ENCODE results near the gene MKKS. TPM values are rescaled to one million over a fixed set of nuclear protein-coding genes. Genes with fewer than 3 reads are reported as not detected.

The MKKS gene
- total and polyA plus RNA-seq, 2 of the 13 experiments (the other 11 are each of a cell fraction or from before 2014, with no cell fraction given), result 26.7 to 34.5 TPM

DNA sequence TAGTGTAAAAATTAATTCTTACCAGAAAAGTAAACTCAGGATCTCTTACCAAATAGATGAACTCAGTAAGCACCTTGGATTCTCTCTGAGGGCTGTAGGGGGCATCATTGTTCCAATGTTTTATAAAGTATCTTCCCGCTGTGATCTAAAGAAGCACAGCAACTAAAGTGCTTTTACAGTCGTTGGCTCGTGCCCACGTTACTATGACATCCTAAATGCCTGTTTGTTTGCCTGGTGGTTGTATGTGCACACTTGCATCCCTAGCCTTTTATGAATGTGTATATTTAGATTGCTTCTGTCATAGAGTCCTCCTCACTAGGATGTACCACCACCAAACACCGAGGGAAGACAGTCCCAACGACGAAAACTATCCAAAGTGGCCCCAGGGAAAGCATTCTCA lies 35.6 kb upstream of the MKKS start:
- Histone ChIP-seq H3K4me2 (ENCODE audit: low read depth, low read length) (no peak overlapping the region), H3K79me2 (ENCODE audit: insufficient read depth, low read length) (peaks cover 3% of the 10 kb centered on the region), H4K20me1 (ENCODE audit: insufficient read depth, low read length) (no peaks in the 10 kb centered on the region), H3K27me3 (ENCODE audit: control insufficient read depth in 1 of 2, insufficient read depth in 2 of 2, low read length in 2 of 2) (no peaks in the 10 kb centered on the region), H3K9ac (ENCODE audit: insufficient read depth, low read depth, low read length) (no peak overlapping the region), H3K4me1 (ENCODE audit: insufficient read depth, low read length) (peaks cover 27% of the 10 kb centered on the region), H3K36me3 (replicated peaks in 1 of 2; ENCODE audit: control insufficient read depth in 1 of 2, insufficient read depth in 2 of 2, low read length in 2 of 2) (no peaks in the 10 kb centered on the region; a peak in 1 of 5 replicates), H2AFZ (ENCODE audit: low read length) (no peak overlapping the region), H3K27ac (ENCODE audit: extremely low read length, insufficient read depth, low read length) (no peak overlapping the region), H3K4me3 (replicated peaks in 1 of 3; ENCODE audit: insufficient read depth in 1 of 3, low read depth in 2 of 3, low read length in 3 of 3) (no peak overlapping the region), H3K9me3 (ENCODE audit: low read length) (no peaks in the 10 kb centered on the region)
- intact Hi-C loops (cut with micrococcal nuclease; ENCODE audit: unreplicated experiment) (loop anchor here (5.0 to 10.0 kb wide), 4 partner anchors 195 to 1073 kb away; no protein-coding TSS in a partner anchor), in situ Hi-C loops (cut with HindIII; ENCODE audit: extremely low pct_ligation_motif_present, low pct_unique_long_range_greater_than_20kb) (loop anchor here (5.0 kb wide), 1 partner anchor 68 kb away; no protein-coding TSS in a partner anchor)
- peak; percentile 80 for ATAC-seq
- peak; percentile 26 for FAIRE-seq
- ChIA-PET POLR2A (no interaction called here), CTCF (ENCODE audit: low intra/inter-chr PET ratio, low total read pairs) (interaction anchor here (1.1 to 1.8 kb wide), 3 partner anchors 67 to 177 kb away, joined by 4 to 10 read pairs (median 7); no protein-coding TSS in a partner anchor)
- DNase-seq (ENCODE audit: low spot score), result peak; percentile 77
- no TSS peak for BruUV-seq (replicated peaks)
- 81% methylated on average over 7 of the region's 7 CpGs for WGBS (ENCODE audit: low lambda C conversion rate)
- TF ChIP-seq SAP130 (CRISPR knock-in tag; IDR thresholded peaks at IDR 0.05; ENCODE audit: low read depth) (0 out of 2 replicates have a peak, but pooled peaks have one; percentile 5), TEAD3 (CRISPR knock-in tag; optimal IDR thresholded peaks at IDR 0.05; ENCODE audit: borderline replicate concordance) (peak; percentile 12), ZKSCAN5 (CRISPR knock-in tag; IDR thresholded peaks at IDR 0.05) (no peak), KLF6 (CRISPR knock-in tag; IDR thresholded peaks at IDR 0.05) (no peak), RAD21 (CRISPR knock-in tag; IDR thresholded peaks at IDR 0.05) (peak; percentile 65), BORCS8-MEF2B (CRISPR knock-in tag; IDR thresholded peaks at IDR 0.05) (no peak), STAG1 (CRISPR knock-in tag; IDR thresholded peaks at IDR 0.05) (peak; percentile 82), PHB2 (IDR thresholded peaks at IDR 0.05; ENCODE audit: partially characterized antibody) (no peak), POLR2AphosphoS5 (IDR thresholded peaks at IDR 0.05; ENCODE audit: low read depth, low read length) (no peak), ZNF232 (CRISPR knock-in tag; IDR thresholded peaks at IDR 0.05; ENCODE audit: borderline replicate concordance) (no peak), TCF7L2 (IDR thresholded peaks at IDR 0.05; ENCODE audit: low read depth, low read length) (no peak), SRSF4 (IDR thresholded peaks at IDR 0.05; ENCODE audit: low read depth, low read length, poor library complexity, severe bottlenecking) (no peak), PPARG (CRISPR knock-in tag; conservative IDR thresholded peaks at IDR 0.05) (0 out of 2 replicates have a peak, but pooled peaks have one; percentile 15)
- TF ChIP-seq, protein P1, sequence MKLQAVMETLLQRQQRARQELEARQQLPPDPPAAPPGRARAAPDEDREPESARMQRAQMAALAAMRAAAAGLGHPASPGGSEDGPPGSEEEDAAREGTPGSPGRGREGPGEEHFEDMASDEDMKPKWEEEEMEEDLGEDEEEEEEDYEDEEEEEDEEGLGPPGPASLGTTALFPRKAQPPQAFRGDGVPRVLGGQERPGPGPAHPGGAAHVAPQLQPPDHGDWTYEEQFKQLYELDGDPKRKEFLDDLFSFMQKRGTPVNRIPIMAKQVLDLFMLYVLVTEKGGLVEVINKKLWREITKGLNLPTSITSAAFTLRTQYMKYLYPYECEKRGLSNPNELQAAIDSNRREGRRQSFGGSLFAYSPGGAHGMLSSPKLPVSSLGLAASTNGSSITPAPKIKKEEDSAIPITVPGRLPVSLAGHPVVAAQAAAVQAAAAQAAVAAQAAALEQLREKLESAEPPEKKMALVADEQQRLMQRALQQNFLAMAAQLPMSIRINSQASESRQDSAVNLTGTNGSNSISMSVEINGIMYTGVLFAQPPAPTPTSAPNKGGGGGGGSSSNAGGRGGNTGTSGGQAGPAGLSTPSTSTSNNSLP (IDR thresholded peaks at IDR 0.05; ENCODE audit: low read depth, low read length), result peak; percentile 61; the same call in 1 of the 2 replicates
- TF ChIP-seq, protein P2, sequence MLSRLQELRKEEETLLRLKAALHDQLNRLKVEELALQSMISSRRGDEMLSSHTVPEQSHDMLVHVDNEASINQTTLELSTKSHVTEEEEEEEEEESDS (CRISPR knock-in tag; IDR thresholded peaks at IDR 0.05; ENCODE audit: borderline replicate concordance), result no peak
- TF ChIP-seq, protein P3, sequence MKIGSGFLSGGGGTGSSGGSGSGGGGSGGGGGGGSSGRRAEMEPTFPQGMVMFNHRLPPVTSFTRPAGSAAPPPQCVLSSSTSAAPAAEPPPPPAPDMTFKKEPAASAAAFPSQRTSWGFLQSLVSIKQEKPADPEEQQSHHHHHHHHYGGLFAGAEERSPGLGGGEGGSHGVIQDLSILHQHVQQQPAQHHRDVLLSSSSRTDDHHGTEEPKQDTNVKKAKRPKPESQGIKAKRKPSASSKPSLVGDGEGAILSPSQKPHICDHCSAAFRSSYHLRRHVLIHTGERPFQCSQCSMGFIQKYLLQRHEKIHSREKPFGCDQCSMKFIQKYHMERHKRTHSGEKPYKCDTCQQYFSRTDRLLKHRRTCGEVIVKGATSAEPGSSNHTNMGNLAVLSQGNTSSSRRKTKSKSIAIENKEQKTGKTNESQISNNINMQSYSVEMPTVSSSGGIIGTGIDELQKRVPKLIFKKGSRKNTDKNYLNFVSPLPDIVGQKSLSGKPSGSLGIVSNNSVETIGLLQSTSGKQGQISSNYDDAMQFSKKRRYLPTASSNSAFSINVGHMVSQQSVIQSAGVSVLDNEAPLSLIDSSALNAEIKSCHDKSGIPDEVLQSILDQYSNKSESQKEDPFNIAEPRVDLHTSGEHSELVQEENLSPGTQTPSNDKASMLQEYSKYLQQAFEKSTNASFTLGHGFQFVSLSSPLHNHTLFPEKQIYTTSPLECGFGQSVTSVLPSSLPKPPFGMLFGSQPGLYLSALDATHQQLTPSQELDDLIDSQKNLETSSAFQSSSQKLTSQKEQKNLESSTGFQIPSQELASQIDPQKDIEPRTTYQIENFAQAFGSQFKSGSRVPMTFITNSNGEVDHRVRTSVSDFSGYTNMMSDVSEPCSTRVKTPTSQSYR (CRISPR knock-in tag; IDR thresholded peaks at IDR 0.05; ENCODE audit: borderline replicate concordance), result no peak
- TF ChIP-seq, protein P4, sequence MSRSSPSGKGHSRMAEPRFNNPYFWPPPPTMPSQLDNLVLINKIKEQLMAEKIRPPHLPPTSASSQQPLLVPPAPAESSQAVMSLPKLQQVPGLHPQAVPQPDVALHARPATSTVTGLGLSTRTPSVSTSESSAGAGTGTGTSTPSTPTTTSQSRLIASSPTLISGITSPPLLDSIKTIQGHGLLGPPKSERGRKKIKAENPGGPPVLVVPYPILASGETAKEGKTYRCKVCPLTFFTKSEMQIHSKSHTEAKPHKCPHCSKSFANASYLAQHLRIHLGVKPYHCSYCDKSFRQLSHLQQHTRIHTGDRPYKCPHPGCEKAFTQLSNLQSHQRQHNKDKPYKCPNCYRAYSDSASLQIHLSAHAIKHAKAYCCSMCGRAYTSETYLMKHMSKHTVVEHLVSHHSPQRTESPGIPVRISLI (CRISPR knock-in tag; IDR thresholded peaks at IDR 0.05; ENCODE audit: borderline replicate concordance), result no peak
- TF ChIP-seq, protein P5, sequence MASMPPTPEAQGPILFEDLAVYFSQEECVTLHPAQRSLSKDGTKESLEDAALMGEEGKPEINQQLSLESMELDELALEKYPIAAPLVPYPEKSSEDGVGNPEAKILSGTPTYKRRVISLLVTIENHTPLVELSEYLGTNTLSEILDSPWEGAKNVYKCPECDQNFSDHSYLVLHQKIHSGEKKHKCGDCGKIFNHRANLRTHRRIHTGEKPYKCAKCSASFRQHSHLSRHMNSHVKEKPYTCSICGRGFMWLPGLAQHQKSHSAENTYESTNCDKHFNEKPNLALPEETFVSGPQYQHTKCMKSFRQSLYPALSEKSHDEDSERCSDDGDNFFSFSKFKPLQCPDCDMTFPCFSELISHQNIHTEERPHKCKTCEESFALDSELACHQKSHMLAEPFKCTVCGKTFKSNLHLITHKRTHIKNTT (CRISPR knock-in tag; IDR thresholded peaks at IDR 0.05), result no peak

Data from HepG2 (cell line).